H9 (cell line): ENCODE data around the gene ARID3C. TPM values are rescaled to one million over a fixed set of nuclear protein-coding genes. Genes with fewer than 3 reads are reported as not detected.

Source experiments
- DNase-seq: peaks from one replicate; pipeline ENCODE4 v3.0.0-alpha.2; 2017
- H2AFZ ChIP-seq: one replicate; pipeline ENCODE4 v1.6.1; 2013; ENCODE audit warnings: mild to moderate bottlenecking, low read length, control low read depth, moderate library complexity
- H2AK5ac ChIP-seq: 2 replicates; pipeline ENCODE4 v1.6.1; 2013; ENCODE audit warnings: low read length, control low read depth, mixed read lengths; ENCODE audit not compliant: insufficient read length
- H2BK120ac ChIP-seq: one replicate; pipeline ENCODE4 v1.6.1; 2013; ENCODE audit warnings: low read depth, mild to moderate bottlenecking, low read length, control low read depth, inconsistent platforms; ENCODE audit not compliant: poor library complexity, severe bottlenecking
- H2BK12ac ChIP-seq: 2 replicates; pipeline ENCODE4 v1.6.1; 2013; ENCODE audit warnings: low read length, control low read depth, mixed read lengths, low read depth; ENCODE audit not compliant: insufficient read length
- H2BK15ac ChIP-seq: 2 replicates; pipeline ENCODE4 v1.6.1; 2013; ENCODE audit warnings: low read depth, low read length, control low read depth
- H2BK20ac ChIP-seq: one replicate; pipeline ENCODE4 v1.6.1; 2013; ENCODE audit warnings: low read depth, mild to moderate bottlenecking, low read length, control low read depth, inconsistent platforms; ENCODE audit not compliant: poor library complexity, severe bottlenecking
- H2BK5ac ChIP-seq: 2 replicates; pipeline ENCODE4 v1.6.1; 2013; ENCODE audit warnings: low read length, control low read depth, mixed read lengths; ENCODE audit not compliant: insufficient read length
- H3K14ac ChIP-seq: 2 replicates; pipeline ENCODE4 v1.6.1; 2013; ENCODE audit warnings: low read length, control low read depth; ENCODE audit not compliant: insufficient read depth
- H3K18ac ChIP-seq: 2 replicates; pipeline ENCODE4 v1.6.1; 2013; ENCODE audit warnings: low read depth, mild to moderate bottlenecking, mixed read lengths, low read length, control low read depth; ENCODE audit not compliant: insufficient read length
- H3K23ac ChIP-seq: 2 replicates; pipeline ENCODE4 v1.6.1; 2013; ENCODE audit warnings: low read length, control low read depth, mixed read lengths, low read depth; ENCODE audit not compliant: insufficient read length
- H3K23me2 ChIP-seq: 2 replicates; pipeline ENCODE4 v1.6.1; 2013; ENCODE audit warnings: low read depth, mild to moderate bottlenecking, mixed read lengths, low read length, control low read depth; ENCODE audit not compliant: insufficient read length, poor library complexity, severe bottlenecking
- H3K27ac ChIP-seq: 2 replicates; pipeline ENCODE4 v1.5.1; 2013; ENCODE audit warnings: low read length, control low read depth, mixed read lengths, low read depth; ENCODE audit not compliant: insufficient read length
- H3K27me3 ChIP-seq: 2 replicates; pipeline ENCODE4 v1.6.1; 2013; ENCODE audit warnings: low read length, control low read depth, inconsistent platforms; ENCODE audit not compliant: insufficient read depth
- H3K4ac ChIP-seq: 2 replicates; pipeline ENCODE4 v1.6.1; 2013; ENCODE audit warnings: low read depth, mild to moderate bottlenecking, control low read depth, inconsistent platforms, low read length, moderate library complexity
- H3K4me1 ChIP-seq: 2 replicates; pipeline ENCODE4 v1.6.1; 2013; ENCODE audit warnings: low read length, control low read depth, inconsistent platforms; ENCODE audit not compliant: insufficient read depth
- H3K4me2 ChIP-seq: 2 replicates; pipeline ENCODE4 v1.6.1; 2013; ENCODE audit warnings: low read length, control low read depth, mixed read lengths; ENCODE audit not compliant: insufficient read length, insufficient read depth
- H3K56ac ChIP-seq: 2 replicates; pipeline ENCODE4 v1.6.1; 2013; ENCODE audit warnings: low read depth, mild to moderate bottlenecking, mixed read lengths, low read length, control low read depth; ENCODE audit not compliant: insufficient read length
- H3K79me1 ChIP-seq: 2 replicates; pipeline ENCODE4 v1.6.1; 2013; ENCODE audit warnings: low read depth, mild to moderate bottlenecking, moderate library complexity, low read length, control low read depth, inconsistent platforms; ENCODE audit not compliant: insufficient read depth, poor library complexity, severe bottlenecking
- H3K79me2 ChIP-seq: 2 replicates; pipeline ENCODE4 v1.6.1; 2013; ENCODE audit warnings: low read length, control low read depth, inconsistent platforms; ENCODE audit not compliant: insufficient read depth
- H3K9ac ChIP-seq: 2 replicates; pipeline ENCODE4 v1.6.1; 2013; ENCODE audit warnings: low read length, control low read depth, mixed read lengths; ENCODE audit not compliant: insufficient read length; ENCODE audit errors: extremely low read depth
- H3K9me3 ChIP-seq: one replicate; pipeline ENCODE4 v1.6.1; 2013; ENCODE audit warnings: low read depth, low read length, inconsistent platforms; ENCODE audit not compliant: control insufficient read depth
- H3T11ph ChIP-seq: one replicate; pipeline ENCODE4 v1.6.1; 2013; ENCODE audit warnings: mild to moderate bottlenecking, low read length, control low read depth, inconsistent platforms
- H4K20me1 ChIP-seq: one replicate; pipeline ENCODE4 v1.6.1; 2013; ENCODE audit not compliant: control insufficient read depth, insufficient read length, insufficient read depth
- H4K5ac ChIP-seq: 2 replicates; pipeline ENCODE4 v1.6.1; 2013; ENCODE audit warnings: low read depth, mild to moderate bottlenecking, mixed read lengths, low read length, control low read depth; ENCODE audit not compliant: insufficient read length
- H4K8ac ChIP-seq: replicated peaks from 2 replicates; pipeline ENCODE4 v1.6.1; 2013; ENCODE audit warnings: low read length, control low read depth, mixed read lengths, low read depth; ENCODE audit not compliant: insufficient read length
- H4K91ac ChIP-seq: 2 replicates; pipeline ENCODE4 v1.6.1; 2013; ENCODE audit warnings: low read depth, mild to moderate bottlenecking, moderate library complexity, mixed read lengths, low read length, control low read depth; ENCODE audit not compliant: insufficient read length
- H3K27ac Mint-ChIP-seq, 3 experiments: 2 replicates in 2 of 3; 3 replicates in 1 of 3; pipeline ENCODE4 v1.8.0; 2020 to 2021; ENCODE audit warnings: mixed read lengths in 3 of 3, mild to moderate bottlenecking in 1 of 3, moderate library complexity in 1 of 3
- H3K27me3 Mint-ChIP-seq: 2 replicates; pipeline ENCODE4 v1.8.0; 2021; ENCODE audit warnings: low read depth, mild to moderate bottlenecking, moderate library complexity, mixed read lengths
- H3K36me3 Mint-ChIP-seq, 3 experiments: 2 replicates in 2 of 3; 3 replicates in 1 of 3; pipeline ENCODE4 v1.8.0; 2020 to 2021; ENCODE audit warnings: low read depth in 3 of 3, mixed read lengths in 3 of 3; ENCODE audit not compliant: insufficient read depth in 1 of 3
- H3K4me1 Mint-ChIP-seq, 2 experiments: 2 replicates each; pipeline ENCODE4 v1.8.0; 2020; ENCODE audit warnings: mixed read lengths in 2 of 2
- H3K4me3 Mint-ChIP-seq, 2 experiments: 2 replicates in 1 of 2; 3 replicates in 1 of 2; pipeline ENCODE4 v1.8.0; 2020 to 2021; ENCODE audit warnings: mild to moderate bottlenecking in 2 of 2, mixed read lengths in 2 of 2, moderate library complexity in 1 of 2
- H3K9me3 Mint-ChIP-seq, 2 experiments: 2 replicates in 1 of 2; 3 replicates in 1 of 2; pipeline ENCODE4 v1.8.0; 2020; ENCODE audit warnings: mild to moderate bottlenecking in 2 of 2, mixed read lengths in 2 of 2, moderate library complexity in 1 of 2
- CTCF ChIP-seq: fragments of 200-600 bp; sonication (generic); conservative IDR thresholded peaks from 3 replicates; pipeline ENCODE4 v1.8.0; 2021; ENCODE audit warnings: antibody characterized with exemption, mild to moderate bottlenecking
- WGBS: extraction: QIAGEN DNeasy Blood & Tissue Kit; methylation state at CpG from one replicate; pipeline ENCODE4 v1.1.7; 2013; ENCODE audit warnings: missing lambda C conversion rate, low lambda C conversion rate, mixed read lengths; ENCODE audit not compliant: insufficient read length; ENCODE audit errors: extremely low coverage; 5-methylcytosine and 5-hydroxymethylcytosine counted together
- total RNA-seq: library from RNA; stranded (reverse); gene quantifications from 2 replicates; pipeline ENCODE4 v1.2.1, GENCODE V29; 2021

The ARID3C gene
- total RNA-seq, 1 experiment from 2014 or later: not detected

GRCh38 chr9:34591917-34592866 lies 36.7 kb downstream of the ARID3C start:
- DNase-seq: no peak
- no peak overlapping the region for H3K9ac ChIP-seq
- no peak overlapping the region for H2BK120ac ChIP-seq
- H3K4me2 ChIP-seq: peak overlapping the region; percentile 47
- no peak overlapping the region for H3K27ac Mint-ChIP-seq
- H4K5ac ChIP-seq: no peak overlapping the region
- peaks cover 91% of the 10 kb centered on the region for H3K27me3 Mint-ChIP-seq
- H3T11ph ChIP-seq: no peak overlapping the region
- peaks cover 0 to 2% (median 0%) of the 10 kb centered on the region in 3 experiments; a peak in 1 of 7 replicates for H3K36me3 Mint-ChIP-seq
- no peak overlapping the region for H3K23ac ChIP-seq
- H3K27ac ChIP-seq: no peak overlapping the region
- H3K79me1 ChIP-seq: no peaks in the 10 kb centered on the region
- H4K91ac ChIP-seq: no peak overlapping the region
- H3K18ac ChIP-seq: no peak overlapping the region
- no peak overlapping the region for H2AK5ac ChIP-seq
- H2BK15ac ChIP-seq: no peak overlapping the region
- H3K4me1 Mint-ChIP-seq: peaks cover 23 to 36% of the 10 kb centered on the region in 2 experiments
- no peaks in the 10 kb centered on the region for H3K79me2 ChIP-seq
- H3K56ac ChIP-seq: no peak overlapping the region
- no peaks in the 10 kb centered on the region; a peak in 2 of 5 replicates for H3K9me3 Mint-ChIP-seq
- no peak for TF ChIP-seq CTCF
- no peak overlapping the region for H2BK5ac ChIP-seq
- no CpG with 5 or more reads among the region's 16 CpGs for WGBS
- no peak overlapping the region for H2AFZ ChIP-seq
- H4K20me1 ChIP-seq: peaks cover 4% of the 10 kb centered on the region
- peaks cover 5% of the 10 kb centered on the region; the same call in 1 of the 2 replicates for H3K4me1 ChIP-seq
- peak overlapping the region in 1 of 2 experiments; percentile 9; a peak in 1 of 5 replicates for H3K4me3 Mint-ChIP-seq
- no peak overlapping the region for H2BK12ac ChIP-seq
- H3K27me3 ChIP-seq: peaks cover 58% of the 10 kb centered on the region
- no peak overlapping the region for H2BK20ac ChIP-seq
- peaks cover 21% of the 10 kb centered on the region for H3K23me2 ChIP-seq
- no peak overlapping the region for H3K14ac ChIP-seq
- H4K8ac ChIP-seq: no peak overlapping the region
- no peaks in the 10 kb centered on the region for H3K9me3 ChIP-seq
- no peak overlapping the region for H3K4ac ChIP-seq
